ENCODE results near the gene PYM1. TPM values are rescaled to one million over a fixed set of nuclear protein-coding genes. Genes with fewer than 3 reads are reported as not detected.
"Not testable (repeated sequence)": the region's sequence is repeated elsewhere in the genome, so short reads cannot be mapped to it uniquely, and the experiment has no call there.

PYM1 gene
- total RNA-seq, 1 donor, result 31.5 TPM

GRCh38 chr12:55865327-55865726, 62.4 kb downstream of the PYM1 start:
- Histone ChIP-seq H3K4me3 (ENCODE audit: insufficient read depth, low read length) (no peak overlapping the region), H2AFZ (ENCODE audit: low read length) (no peak overlapping the region), H3K36me3 (ENCODE audit: insufficient read depth, low read length) (no peaks in the 10 kb centered on the region), H3K27ac (ENCODE audit: low read depth, low read length) (no peak overlapping the region), H3K9me3 (ENCODE audit: low read depth, low read length) (no peaks in the 10 kb centered on the region), H3K4me2 (ENCODE audit: insufficient read depth, low read length) (no peak overlapping the region), H3K27me3 (ENCODE audit: insufficient read depth, low read length) (no peaks in the 10 kb centered on the region), H3K4me1 (ENCODE audit: insufficient read depth, low read length) (no peaks in the 10 kb centered on the region), H3K79me2 (ENCODE audit: insufficient read depth, low read length) (no peaks in the 10 kb centered on the region), H4K20me1 (ENCODE audit: insufficient read depth, low read length) (no peaks in the 10 kb centered on the region)
- DNase-seq (ENCODE audit: insufficient read length, low spot score, missing footprints), result no peak
- TF ChIP-seq, protein P1, sequence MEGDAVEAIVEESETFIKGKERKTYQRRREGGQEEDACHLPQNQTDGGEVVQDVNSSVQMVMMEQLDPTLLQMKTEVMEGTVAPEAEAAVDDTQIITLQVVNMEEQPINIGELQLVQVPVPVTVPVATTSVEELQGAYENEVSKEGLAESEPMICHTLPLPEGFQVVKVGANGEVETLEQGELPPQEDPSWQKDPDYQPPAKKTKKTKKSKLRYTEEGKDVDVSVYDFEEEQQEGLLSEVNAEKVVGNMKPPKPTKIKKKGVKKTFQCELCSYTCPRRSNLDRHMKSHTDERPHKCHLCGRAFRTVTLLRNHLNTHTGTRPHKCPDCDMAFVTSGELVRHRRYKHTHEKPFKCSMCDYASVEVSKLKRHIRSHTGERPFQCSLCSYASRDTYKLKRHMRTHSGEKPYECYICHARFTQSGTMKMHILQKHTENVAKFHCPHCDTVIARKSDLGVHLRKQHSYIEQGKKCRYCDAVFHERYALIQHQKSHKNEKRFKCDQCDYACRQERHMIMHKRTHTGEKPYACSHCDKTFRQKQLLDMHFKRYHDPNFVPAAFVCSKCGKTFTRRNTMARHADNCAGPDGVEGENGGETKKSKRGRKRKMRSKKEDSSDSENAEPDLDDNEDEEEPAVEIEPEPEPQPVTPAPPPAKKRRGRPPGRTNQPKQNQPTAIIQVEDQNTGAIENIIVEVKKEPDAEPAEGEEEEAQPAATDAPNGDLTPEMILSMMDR (IDR thresholded peaks at IDR 0.05; ENCODE audit: extremely low read depth, low read depth, low read length), result no peak

DNA sequence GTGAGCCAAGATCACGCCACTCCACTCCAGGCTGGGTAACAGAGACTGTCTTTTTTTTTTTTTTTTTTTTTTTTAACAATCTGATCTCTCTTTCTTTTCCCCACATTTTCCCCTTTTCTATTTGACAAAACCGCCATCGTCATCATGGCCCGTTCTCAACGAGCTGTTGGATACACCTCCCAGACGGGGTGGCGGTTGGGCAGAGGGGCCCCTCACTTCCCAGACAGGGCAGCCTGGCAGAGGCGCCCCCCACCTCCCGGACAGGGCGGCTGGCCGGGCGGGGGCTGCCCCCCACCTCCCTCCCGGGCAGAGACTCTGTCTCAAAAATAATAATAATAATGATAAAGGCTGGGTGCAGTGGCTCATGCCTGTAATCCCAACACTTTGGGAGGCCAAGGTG, 64.8 kb downstream of the PYM1 start:
- H2AFZ ChIP-seq (ENCODE audit: low read length); H3K27me3 ChIP-seq (ENCODE audit: insufficient read depth, low read length); H3K9me3 ChIP-seq (ENCODE audit: low read depth, low read length); H3K27ac ChIP-seq (ENCODE audit: low read depth, low read length); H3K79me2 ChIP-seq (ENCODE audit: insufficient read depth, low read length); H3K36me3 ChIP-seq (ENCODE audit: insufficient read depth, low read length); H4K20me1 ChIP-seq (ENCODE audit: insufficient read depth, low read length); H3K4me3 ChIP-seq (ENCODE audit: insufficient read depth, low read length); H3K4me2 ChIP-seq (ENCODE audit: insufficient read depth, low read length); H3K4me1 ChIP-seq (ENCODE audit: insufficient read depth, low read length); DNase-seq (ENCODE audit: insufficient read length, low spot score, missing footprints): not testable (repeated sequence)

GRCh38 chr12:55862286-55862685, 65.4 kb downstream of the PYM1 start:
- Histone ChIP-seq H4K20me1 (ENCODE audit: insufficient read depth, low read length) (no peaks in the 10 kb centered on the region), H3K9me3 (ENCODE audit: low read depth, low read length) (no peaks in the 10 kb centered on the region), H3K36me3 (ENCODE audit: insufficient read depth, low read length) (no peaks in the 10 kb centered on the region), H3K79me2 (ENCODE audit: insufficient read depth, low read length) (no peaks in the 10 kb centered on the region), H3K4me1 (ENCODE audit: insufficient read depth, low read length) (no peaks in the 10 kb centered on the region), H3K4me3 (ENCODE audit: insufficient read depth, low read length) (no peak overlapping the region), H2AFZ (ENCODE audit: low read length) (no peak overlapping the region), H3K4me2 (ENCODE audit: insufficient read depth, low read length) (no peak overlapping the region), H3K27ac (ENCODE audit: low read depth, low read length) (no peak overlapping the region), H3K27me3 (ENCODE audit: insufficient read depth, low read length) (no peaks in the 10 kb centered on the region)
- no peak for DNase-seq (ENCODE audit: insufficient read length, low spot score, missing footprints)
- TF ChIP-seq, protein P1 (IDR thresholded peaks at IDR 0.05; ENCODE audit: extremely low read depth, low read depth, low read length), result no peak

GRCh38 chr12:55861871-55862270, 65.8 kb downstream of the PYM1 start:
- no peak overlapping the region for H2AFZ ChIP-seq (ENCODE audit: low read length)
- no peak overlapping the region for H3K4me3 ChIP-seq (ENCODE audit: insufficient read depth, low read length)
- no peaks in the 10 kb centered on the region for H3K27me3 ChIP-seq (ENCODE audit: insufficient read depth, low read length)
- TF ChIP-seq, protein P1 (IDR thresholded peaks at IDR 0.05; ENCODE audit: extremely low read depth, low read depth, low read length), result no peak
- no peaks in the 10 kb centered on the region for H3K4me1 ChIP-seq (ENCODE audit: insufficient read depth, low read length)
- H3K79me2 ChIP-seq (ENCODE audit: insufficient read depth, low read length), result no peaks in the 10 kb centered on the region
- no peaks in the 10 kb centered on the region for H4K20me1 ChIP-seq (ENCODE audit: insufficient read depth, low read length)
- H3K27ac ChIP-seq (ENCODE audit: low read depth, low read length), result no peak overlapping the region
- no peak overlapping the region for H3K4me2 ChIP-seq (ENCODE audit: insufficient read depth, low read length)
- no peak for DNase-seq (ENCODE audit: insufficient read length, low spot score, missing footprints)
- H3K9me3 ChIP-seq (ENCODE audit: low read depth, low read length), result no peaks in the 10 kb centered on the region
- H3K36me3 ChIP-seq (ENCODE audit: insufficient read depth, low read length), result no peaks in the 10 kb centered on the region
